KOPT-K1 (cell line): Measurements from ENCODE around the gene B4GALNT3.

Experiments used
- H3K27ac ChIP-seq: fragments of 200-600 bp; sonication (generic); 2 replicates; pipeline ENCODE4 v1.5.1; 2016; ENCODE audit warnings: antibody characterized with exemption, mild to moderate bottlenecking, low read depth, low read length; ENCODE audit not compliant: poor library complexity, severe bottlenecking
- H3K36me3 ChIP-seq: fragments of 200-600 bp; sonication (generic); 2 replicates; pipeline ENCODE4 v1.5.1; 2017; ENCODE audit warnings: antibody characterized with exemption, mild to moderate bottlenecking, low read length, moderate library complexity; ENCODE audit not compliant: insufficient read depth
- H3K9me3 ChIP-seq: fragments of 200-600 bp; sonication (generic); 2 replicates; pipeline ENCODE4 v1.5.1; 2017; ENCODE audit warnings: antibody characterized with exemption, low read length, mild to moderate bottlenecking; ENCODE audit not compliant: insufficient read depth, poor library complexity, severe bottlenecking

Gene B4GALNT3

DNA sequence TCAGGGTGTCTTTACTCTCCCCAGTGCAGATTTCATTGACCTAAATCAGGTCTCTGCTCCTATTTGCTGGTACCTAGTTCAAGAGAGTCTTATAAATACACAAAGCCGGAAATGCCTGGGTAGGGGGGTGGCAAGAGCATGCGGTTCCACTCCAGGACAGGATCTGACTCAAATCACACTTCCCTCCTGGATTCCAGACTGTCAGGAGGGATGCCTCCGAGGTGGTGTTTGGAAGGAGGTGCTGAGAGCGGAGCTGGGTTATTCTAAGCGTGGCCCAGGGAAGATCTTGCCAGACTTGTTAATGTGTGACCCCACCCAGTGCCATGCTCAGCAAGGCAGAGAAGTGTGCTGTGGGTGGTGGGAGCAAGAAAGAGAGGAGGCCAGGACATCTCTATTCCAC, 49.8 kb downstream of the B4GALNT3 start:
- H3K9me3 ChIP-seq: no peaks in the 10 kb centered on the region
- no peak overlapping the region for H3K27ac ChIP-seq
- H3K36me3 ChIP-seq: no peaks in the 10 kb centered on the region

DNA sequence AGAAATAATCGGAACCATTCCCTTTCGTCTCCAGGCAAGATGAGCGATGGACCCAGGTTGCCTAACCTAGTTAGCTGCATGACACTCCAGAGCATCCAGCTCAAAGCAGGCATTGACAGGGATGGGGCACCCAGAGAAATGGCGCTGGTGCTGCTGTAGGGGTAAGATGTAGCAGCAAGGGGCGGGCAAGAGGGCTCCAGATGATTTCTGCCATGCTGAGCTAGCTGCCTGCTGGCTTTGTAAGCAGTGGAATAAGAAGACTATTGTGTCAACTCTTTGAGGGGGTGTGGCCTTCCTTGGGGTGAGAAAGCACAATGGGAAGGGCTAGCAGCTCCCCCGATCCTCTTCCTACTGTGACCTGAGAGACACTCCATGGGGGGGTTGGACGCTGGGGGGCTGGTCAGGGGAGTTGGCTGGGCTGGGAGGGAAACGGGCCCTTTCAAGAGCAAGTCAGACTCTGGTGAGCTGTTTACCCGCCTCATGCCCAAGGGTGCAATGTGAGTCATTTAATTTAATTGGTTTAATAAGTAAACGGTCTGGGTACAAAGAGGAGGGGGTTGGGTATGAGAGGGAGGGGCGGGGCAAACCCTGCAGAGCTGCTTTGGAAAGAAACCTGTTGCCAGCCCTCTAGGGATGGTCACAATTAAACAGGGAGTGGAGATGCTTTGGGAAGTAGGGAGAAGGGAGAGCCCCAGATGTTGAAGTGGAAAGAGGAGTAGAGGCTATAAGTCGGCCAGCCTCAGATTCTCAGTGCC, 50.5 kb downstream of the B4GALNT3 start:
- no peak overlapping the region for H3K27ac ChIP-seq
- no peaks in the 10 kb centered on the region for H3K9me3 ChIP-seq
- no peaks in the 10 kb centered on the region for H3K36me3 ChIP-seq

DNA sequence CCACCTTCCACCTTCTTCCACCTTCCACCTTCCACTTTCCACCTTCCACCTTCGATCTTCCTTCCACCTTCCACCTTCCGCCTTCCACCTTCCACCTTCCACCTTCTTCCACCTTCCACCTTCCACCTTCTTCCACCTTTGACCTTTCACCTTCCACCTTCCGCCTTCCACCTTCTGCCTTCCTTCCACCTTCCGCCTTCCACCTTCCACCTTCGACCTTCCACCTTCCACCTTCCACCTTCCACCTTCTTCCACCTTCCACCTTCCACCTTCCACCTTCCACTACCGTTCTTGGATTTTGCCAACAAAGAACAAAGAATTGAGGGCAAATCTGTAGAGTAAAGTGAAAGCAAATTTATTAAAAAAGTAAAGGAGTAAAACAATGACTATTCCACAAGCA, 53.2 kb downstream of the B4GALNT3 start:
- no peaks in the 10 kb centered on the region for H3K36me3 ChIP-seq
- no peaks in the 10 kb centered on the region for H3K9me3 ChIP-seq

DNA sequence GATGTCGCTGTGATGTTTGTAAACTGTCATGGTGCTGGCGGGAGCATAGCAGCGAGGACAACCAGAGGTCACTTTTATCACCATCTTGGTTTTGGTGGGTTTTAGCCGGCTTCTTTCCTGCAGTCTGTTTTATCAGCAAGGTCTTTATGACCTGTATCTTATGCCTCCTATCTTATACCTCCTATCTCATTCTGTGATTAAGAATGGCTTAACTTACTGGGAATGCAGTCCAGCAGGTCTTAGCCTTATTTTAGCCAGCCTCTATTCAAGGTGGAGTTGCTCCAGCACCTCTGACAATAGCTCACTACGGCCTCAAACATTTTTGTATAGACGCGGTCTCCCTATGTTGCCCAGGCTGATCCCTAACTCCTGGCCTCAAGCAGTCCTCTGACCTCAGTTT, 53.7 kb downstream of the B4GALNT3 start:
- no peaks in the 10 kb centered on the region for H3K36me3 ChIP-seq

More for the DNA sequence above, 53.2 kb downstream of the B4GALNT3 start:
- no peak overlapping the region for H3K27ac ChIP-seq

DNA sequence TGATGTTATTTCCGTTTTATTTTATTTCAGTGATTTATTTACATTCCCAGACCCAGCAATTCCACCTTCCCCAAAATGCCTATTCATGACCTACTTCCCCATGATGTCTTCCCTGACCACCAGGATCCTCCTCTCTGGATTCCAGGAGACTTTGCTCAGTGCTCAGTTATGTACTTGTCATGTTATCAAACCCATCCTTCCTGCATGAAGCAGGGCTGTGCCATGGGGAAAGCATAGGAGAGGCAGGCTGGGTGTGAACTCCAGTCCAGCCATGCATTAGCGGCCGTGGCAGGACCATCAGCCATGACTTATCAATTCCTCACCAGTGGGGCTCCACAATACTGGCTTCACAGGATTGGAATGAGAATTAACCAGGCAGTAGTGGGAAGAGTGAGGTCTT, 57.8 kb downstream of the B4GALNT3 start:
- no peak overlapping the region for H3K27ac ChIP-seq
- no peaks in the 10 kb centered on the region for H3K36me3 ChIP-seq
- no peaks in the 10 kb centered on the region for H3K9me3 ChIP-seq

More for the DNA sequence above, 53.7 kb downstream of the B4GALNT3 start:
- H3K27ac ChIP-seq: no peak overlapping the region
- H3K9me3 ChIP-seq: no peaks in the 10 kb centered on the region

DNA sequence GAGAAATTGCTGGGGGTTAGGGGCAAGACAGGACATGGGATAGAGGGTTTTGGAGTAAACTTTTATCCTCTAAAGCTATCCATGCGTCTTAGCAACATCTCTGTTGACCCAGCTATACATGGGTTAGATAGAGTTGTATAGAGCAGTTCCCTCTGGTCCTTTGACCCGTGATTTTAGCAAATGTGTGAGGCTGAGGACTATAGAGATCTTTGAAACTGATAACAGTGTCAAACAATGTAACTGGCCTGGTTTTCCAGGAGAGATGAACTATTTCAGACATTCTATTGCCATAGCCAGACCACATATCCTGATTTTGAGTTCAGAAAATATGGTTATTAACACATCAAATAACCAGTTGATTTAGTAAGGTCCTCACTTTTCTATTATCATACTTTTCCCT, 60.4 kb downstream of the B4GALNT3 start:
- H3K9me3 ChIP-seq: no peaks in the 10 kb centered on the region
- no peaks in the 10 kb centered on the region for H3K36me3 ChIP-seq
- H3K27ac ChIP-seq: no peak overlapping the region

DNA sequence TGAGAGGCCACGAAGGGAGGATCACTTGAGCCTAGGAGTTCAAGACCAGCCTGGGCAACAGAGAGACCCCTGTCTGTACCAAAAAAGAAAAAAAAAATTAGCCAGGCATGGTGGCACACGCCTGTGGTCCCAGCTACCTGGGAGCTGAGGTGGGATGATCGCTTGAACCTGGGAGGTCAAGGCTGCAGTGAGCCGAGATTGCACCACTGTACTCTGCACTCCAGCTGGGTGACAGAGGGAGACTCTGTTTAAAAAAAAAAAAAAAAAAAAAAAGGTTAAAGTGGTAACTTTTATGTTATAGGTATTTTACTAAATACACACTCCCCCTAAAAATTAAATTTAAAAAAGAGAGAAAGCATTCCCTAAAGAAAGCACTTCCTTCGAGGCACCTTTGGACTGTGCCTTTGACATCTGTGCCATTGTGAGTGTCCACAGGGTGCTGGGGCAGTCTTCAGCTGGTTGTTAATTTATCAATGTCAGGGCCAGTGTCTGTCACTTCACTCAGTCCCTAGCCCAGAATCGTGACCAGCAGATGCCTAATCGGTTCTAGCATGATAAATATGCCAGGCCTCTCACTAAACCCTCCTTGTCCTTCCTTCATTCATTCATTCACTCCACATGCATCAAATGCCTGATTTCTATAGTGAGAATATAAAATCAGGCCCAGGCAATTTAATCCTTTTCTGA, 63.1 kb downstream of the B4GALNT3 start:
- no peak overlapping the region for H3K27ac ChIP-seq
- no peaks in the 10 kb centered on the region for H3K36me3 ChIP-seq
- no peaks in the 10 kb centered on the region for H3K9me3 ChIP-seq

DNA sequence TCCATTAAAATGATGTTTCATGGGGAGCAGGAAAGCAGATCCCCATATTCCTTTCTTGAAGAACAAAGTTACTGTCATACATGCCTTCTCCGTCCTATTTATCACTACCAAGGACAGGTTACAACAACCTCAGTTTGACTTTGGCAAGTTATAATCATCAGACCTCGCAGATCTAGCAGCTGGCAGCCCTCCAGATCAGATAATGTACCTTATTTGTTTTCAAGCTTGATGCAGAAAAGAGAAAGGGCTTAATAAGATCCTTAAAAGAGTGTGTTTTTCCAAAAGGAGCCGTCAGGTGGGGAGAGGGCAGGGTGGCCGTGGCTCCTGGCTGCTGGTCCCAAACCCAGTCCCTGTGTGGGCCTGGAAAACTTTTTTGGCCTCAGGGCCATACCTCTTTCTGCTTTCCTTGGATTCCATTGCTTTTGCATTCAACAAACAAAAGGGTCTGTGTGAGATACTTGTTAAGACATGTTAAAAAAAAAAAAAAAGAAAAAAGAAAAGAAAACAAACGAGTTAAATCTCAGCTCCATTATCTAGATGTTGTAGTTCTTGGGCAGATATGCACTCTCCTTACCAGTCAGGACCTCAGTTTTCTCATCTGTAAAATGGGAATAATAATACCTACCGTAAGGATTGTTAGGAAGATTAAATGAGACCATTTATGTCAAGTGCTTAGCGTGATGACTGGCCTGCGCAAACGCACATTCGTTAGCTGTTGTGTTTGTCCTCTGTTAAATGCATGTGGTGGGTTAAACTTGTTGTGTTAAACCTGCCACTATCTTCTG, 64.6 kb downstream of the B4GALNT3 start:
- Histone ChIP-seq H3K27ac (no peak overlapping the region), H3K36me3 (no peaks in the 10 kb centered on the region), H3K9me3 (peaks cover 9% of the 10 kb centered on the region)

DNA sequence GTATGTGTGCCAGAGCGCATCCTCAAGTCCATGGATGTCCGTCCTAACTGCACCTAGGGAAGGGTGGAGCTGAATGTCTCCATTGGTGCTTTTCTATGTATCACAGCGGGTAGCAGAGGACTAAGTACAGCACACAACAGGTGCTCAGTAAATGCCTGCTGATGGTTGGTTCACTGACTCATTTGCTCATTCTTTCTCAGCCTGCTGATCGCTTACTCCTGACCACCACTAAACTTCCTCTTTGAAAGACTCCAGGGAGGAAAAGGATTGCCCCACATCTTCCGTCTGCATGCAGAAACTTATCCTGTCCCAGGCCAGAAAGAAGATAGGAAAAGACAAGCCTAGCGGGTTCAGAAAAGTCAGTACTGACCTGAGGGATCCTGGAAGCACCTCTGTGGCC, 66.3 kb downstream of the B4GALNT3 start:
- H3K9me3 ChIP-seq: peaks cover 25% of the 10 kb centered on the region
- H3K27ac ChIP-seq: no peak overlapping the region

DNA sequence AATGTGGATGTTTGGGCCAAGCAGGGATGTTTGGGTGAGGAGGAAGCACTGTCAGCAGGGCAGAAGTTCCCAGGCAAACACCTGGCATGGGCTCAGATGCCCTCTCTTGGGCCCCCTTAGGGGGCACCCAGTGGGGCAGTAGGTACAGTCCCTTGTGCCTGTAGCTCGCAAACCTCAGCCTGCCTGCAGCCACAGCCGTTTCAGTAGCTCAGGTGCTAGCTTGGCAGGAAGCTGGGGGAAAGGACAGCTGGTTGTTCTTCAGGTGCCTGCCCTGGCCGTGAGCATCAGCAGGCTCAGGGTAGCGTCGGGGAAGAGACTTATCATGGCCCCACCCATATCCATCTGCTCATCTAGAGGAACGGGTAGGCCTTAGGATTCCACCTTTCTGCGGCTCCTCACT, 67.5 kb downstream of the B4GALNT3 start:
- Histone ChIP-seq H3K27ac (no peak overlapping the region), H3K9me3 (peaks cover 33% of the 10 kb centered on the region)

More for the DNA sequence above, 66.3 kb downstream of the B4GALNT3 start:
- H3K36me3 ChIP-seq: no peaks in the 10 kb centered on the region

DNA sequence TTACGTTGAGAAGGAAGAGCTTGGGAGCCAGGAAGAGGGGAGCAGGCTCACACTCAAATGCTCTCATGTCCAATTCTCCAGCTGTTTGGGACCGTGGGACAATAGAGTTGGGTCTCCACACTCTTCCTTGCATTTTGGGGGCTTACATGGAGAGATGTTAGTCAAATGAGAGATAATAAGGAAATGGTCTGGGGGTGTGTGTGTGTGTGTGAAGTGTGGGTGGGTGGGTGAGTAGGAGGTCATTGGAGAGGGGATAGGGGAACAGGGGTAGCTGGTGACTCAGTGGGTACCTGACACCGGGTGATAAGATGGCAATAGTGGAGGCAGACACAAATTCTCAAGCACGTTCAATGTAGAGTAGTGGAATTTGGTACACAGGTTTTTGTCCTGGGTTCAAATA, 68.0 kb downstream of the B4GALNT3 start:
- Histone ChIP-seq H3K9me3 (peaks cover 38% of the 10 kb centered on the region), H3K27ac (no peak overlapping the region), H3K36me3 (no peaks in the 10 kb centered on the region)

More for the DNA sequence above, 67.5 kb downstream of the B4GALNT3 start:
- no peaks in the 10 kb centered on the region for H3K36me3 ChIP-seq

DNA sequence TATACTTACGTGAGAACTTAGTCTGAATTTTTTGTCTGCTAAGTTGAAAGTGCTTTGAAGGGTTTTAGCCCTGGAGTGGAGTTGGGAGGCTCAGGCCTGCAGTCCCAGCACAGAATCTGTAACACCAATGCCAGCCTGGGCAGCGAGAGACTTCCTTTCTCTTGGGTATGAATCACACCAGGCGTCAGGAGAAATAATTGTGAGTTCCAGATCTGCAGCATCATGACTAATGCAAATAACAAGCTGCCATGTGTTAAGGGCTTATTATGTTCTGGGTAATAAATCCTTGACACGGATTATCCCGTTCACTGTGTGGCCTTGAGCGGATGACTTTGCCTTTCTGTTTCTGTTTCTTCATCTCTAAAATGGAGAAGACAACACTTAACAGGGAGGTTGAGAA, 70.6 kb downstream of the B4GALNT3 start:
- peaks cover 42% of the 10 kb centered on the region for H3K9me3 ChIP-seq
- H3K36me3 ChIP-seq: no peaks in the 10 kb centered on the region
- no peak overlapping the region for H3K27ac ChIP-seq

DNA sequence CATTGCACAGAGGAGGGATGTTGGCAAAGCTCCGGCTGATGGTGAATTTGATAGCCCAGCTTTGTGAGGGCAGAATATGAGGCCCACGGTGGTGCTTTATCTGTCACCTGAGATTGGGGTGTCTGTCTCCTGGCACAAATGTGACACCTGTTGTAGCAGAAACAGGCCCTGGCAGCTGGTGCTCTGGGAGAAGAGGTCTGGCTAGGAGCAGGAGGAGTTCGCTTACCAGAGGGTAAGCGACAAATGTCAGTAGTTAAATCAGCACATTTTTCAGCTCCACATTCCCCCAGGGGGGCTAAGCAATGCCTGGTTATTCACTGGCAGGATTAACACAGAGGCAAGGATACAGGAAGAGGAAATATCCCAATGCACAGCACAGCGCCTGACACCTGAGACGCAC, 71.1 kb downstream of the B4GALNT3 start:
- no peaks in the 10 kb centered on the region for H3K36me3 ChIP-seq
- no peak overlapping the region for H3K27ac ChIP-seq
- H3K9me3 ChIP-seq: peaks cover 42% of the 10 kb centered on the region

DNA sequence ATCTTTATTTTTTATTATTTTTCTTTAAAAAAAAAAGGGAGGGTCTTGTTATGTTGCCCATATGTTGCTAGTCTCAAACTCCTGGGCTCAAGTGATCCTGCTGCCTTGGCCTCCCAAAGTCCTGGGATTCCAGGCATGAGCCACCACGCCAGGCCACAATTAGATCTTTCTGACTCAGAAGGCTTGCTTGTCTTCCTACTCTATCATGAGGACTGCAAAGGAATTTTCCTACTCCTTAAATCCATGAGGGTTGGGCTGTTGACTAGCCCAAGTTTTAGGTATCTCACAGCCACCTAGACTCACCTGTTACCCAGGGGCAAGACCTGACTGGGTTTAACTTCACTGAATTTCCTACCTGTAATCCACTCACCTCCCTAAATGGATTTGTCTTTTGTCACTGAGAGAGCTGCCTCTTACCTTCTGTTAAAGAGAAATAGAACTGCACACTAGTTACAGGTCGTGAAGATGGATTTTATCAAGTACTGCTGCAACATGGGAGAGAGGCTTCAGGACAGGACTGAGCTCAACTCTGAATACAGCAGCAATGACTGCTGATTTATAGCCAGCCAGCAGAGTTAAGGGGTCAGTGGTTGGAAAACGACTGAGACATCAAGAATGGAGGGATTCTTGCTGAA, 72.3 kb downstream of the B4GALNT3 start:
- Histone ChIP-seq H3K36me3 (no peaks in the 10 kb centered on the region), H3K27ac (no peak overlapping the region), H3K9me3 (peaks cover 42% of the 10 kb centered on the region)
